Measurements from ENCODE around the gene GPR137C. TPM values are rescaled to one million over a fixed set of nuclear protein-coding genes. Genes with fewer than 3 reads are reported as not detected.

GPR137C gene
- total and polyA plus RNA-seq, 8 donors = 0.25 to 3.9 (median 0.45) TPM; not detected in 3

DNA sequence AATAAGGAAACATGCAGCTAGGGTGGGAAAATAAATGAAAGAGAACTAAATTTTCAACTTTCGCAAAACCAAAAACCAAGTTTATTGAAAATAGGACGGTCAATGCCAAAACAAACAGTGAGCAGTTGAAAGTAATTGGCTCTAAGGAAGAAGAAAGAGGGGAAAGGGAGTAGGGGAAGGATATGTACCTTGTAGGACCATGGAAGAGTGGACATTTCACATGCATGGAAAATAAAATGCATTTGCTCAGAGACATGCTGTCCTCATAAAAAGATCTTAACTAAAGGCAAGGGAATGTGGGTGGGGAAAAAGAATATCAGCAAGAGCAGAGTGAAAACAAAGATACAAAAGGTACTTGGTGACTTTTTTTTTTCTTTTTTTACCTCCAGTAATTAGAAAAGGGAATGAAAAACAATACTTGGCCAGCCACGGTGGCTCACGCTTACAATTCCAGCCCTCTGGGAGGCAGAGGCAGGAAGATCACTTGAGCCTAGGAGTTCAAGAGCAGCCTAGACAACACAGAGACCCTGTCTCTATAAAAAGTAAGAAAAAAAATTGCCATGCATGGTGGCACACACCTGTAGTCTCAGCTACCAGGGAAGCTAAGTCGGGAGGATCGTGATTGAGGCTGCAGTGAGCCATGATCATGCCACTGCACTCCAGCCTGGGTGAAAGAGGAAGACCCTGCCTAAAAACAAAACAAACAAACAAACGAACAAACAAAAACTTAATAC, 6.9 kb upstream of the GPR137C start:
- H3K27me3 ChIP-seq = no peaks in the 10 kb centered on the region
- 45 to 69% (median 51%) methylated on average over 7 of the region's 7 CpGs for WGBS, 5 donors
- peaks cover 0 to 12% (median 5%) of the 10 kb centered on the region in 4 donors for H3K36me3 ChIP-seq
- no peak overlapping the region for H3K4me3 ChIP-seq
- H3K4me1 ChIP-seq = peaks cover 0 to 31% (median 15%) of the 10 kb centered on the region in 4 donors
- TF ChIP-seq POLR2AphosphoS5 (IDR thresholded peaks at IDR 0.05) (no peak), EP300 (IDR thresholded peaks at IDR 0.05) (no peak), POLR2A (IDR thresholded peaks at IDR 0.05) (no peak)
- H3K9me3 ChIP-seq = no peaks in the 10 kb centered on the region
- no peak for DNase-seq
- intact Hi-C loops (cut with DNase I; ENCODE audit: low total_unique reads) = no loop called here
- H3K27ac ChIP-seq = peak overlapping the region in 1 of 5 donors; percentile 17

DNA sequence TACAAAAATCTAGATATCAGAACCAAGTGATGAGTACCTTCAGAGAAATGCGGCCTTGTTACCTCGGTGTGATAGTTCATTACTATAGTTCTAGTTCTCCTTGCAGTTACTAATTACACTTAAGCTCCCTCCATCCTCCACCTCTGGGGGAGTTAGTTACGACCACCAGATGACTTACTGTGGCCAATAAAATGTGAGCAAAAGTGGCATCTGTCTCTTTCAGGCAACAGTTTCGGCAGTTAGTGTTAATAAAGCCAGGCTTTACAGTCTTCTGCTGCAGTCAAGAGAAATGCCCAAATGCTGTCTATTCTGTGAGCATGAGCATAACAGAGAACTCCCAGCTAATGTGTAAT, 6.3 kb upstream of the GPR137C start:
- intact Hi-C loops (cut with DNase I; ENCODE audit: low total_unique reads) = no loop called here
- WGBS, 5 donors = 72 to 95% (median 76%) methylated on average over 4 of the region's 4 CpGs
- no peaks in the 10 kb centered on the region for H3K27me3 ChIP-seq

DNA sequence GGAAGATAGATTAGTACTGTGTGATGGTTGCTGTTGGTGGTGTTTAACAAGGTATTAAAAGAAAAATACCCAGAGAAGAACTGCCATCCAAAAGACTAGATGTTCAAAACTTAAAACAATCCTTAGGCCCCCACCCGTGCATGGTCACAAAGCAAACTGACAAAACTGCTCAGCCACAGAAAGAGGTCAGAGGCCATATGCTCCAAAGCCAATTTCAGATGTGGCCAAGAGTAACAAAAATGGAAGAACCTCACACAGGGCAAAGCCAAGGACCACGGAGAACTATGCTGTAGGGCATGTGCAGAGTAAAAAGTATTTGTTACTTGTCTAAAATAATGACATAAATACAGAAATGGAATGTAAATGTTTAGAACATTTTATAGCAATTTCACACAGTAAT, 5.6 kb upstream of the GPR137C start:
- peaks cover 0 to under 1% (median 0%) of the 10 kb centered on the region in 4 donors for H3K36me3 ChIP-seq
- no peak for DNase-seq
- no peak overlapping the region for H3K4me3 ChIP-seq
- no peaks in the 10 kb centered on the region for H3K9me3 ChIP-seq
- peaks cover 5 to 39% (median 27%) of the 10 kb centered on the region in 4 donors for H3K4me1 ChIP-seq
- 37 to 66% (median 53%) methylated on average over 2 of the region's 2 CpGs for WGBS, 5 donors
- no peak overlapping the region for H3K27ac ChIP-seq
- intact Hi-C loops (cut with DNase I; ENCODE audit: low total_unique reads) = no loop called here
- TF ChIP-seq POLR2A (IDR thresholded peaks at IDR 0.05) (no peak), POLR2AphosphoS5 (IDR thresholded peaks at IDR 0.05) (no peak)
- no peaks in the 10 kb centered on the region for H3K27me3 ChIP-seq

More for the DNA sequence above, 6.3 kb upstream of the GPR137C start:
- Histone ChIP-seq H3K4me1 (peaks cover 3 to 36% (median 21%) of the 10 kb centered on the region in 4 donors), H3K36me3 (peaks cover 0 to 7% (median under 1%) of the 10 kb centered on the region in 4 donors), H3K27ac (peak overlapping the region in 1 of 5 donors; percentile 17), H3K4me3 (no peak overlapping the region), H3K9me3 (no peaks in the 10 kb centered on the region)
- DNase-seq = no peak
- TF ChIP-seq EP300 (IDR thresholded peaks at IDR 0.05) (no peak), POLR2A (IDR thresholded peaks at IDR 0.05) (no peak), POLR2AphosphoS5 (IDR thresholded peaks at IDR 0.05) (no peak)
- TF ChIP-seq, protein P1, sequence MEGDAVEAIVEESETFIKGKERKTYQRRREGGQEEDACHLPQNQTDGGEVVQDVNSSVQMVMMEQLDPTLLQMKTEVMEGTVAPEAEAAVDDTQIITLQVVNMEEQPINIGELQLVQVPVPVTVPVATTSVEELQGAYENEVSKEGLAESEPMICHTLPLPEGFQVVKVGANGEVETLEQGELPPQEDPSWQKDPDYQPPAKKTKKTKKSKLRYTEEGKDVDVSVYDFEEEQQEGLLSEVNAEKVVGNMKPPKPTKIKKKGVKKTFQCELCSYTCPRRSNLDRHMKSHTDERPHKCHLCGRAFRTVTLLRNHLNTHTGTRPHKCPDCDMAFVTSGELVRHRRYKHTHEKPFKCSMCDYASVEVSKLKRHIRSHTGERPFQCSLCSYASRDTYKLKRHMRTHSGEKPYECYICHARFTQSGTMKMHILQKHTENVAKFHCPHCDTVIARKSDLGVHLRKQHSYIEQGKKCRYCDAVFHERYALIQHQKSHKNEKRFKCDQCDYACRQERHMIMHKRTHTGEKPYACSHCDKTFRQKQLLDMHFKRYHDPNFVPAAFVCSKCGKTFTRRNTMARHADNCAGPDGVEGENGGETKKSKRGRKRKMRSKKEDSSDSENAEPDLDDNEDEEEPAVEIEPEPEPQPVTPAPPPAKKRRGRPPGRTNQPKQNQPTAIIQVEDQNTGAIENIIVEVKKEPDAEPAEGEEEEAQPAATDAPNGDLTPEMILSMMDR (IDR thresholded peaks at IDR 0.05) = no peak

DNA sequence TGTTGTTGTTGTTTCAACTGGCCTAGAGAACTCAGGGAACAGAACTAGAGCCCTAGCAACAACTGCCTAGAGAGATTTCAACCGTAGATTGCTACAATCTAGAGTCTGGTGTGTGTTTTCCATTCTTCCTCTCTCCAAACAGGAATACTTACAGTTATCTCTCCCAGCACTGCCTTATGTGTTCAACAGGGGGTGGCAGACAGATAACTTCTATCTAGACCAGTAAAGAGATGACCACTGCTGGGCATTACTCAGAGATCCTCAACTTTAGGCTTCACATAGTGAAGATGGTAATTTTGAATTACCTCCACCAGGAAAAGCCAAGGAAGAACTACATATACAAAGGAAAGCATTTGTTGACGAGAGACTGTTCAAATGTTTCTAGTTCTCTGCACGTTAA, 5.1 kb upstream of the GPR137C start:
- H3K36me3 ChIP-seq = no peaks in the 10 kb centered on the region
- no peaks in the 10 kb centered on the region for H3K9me3 ChIP-seq
- TF ChIP-seq EP300 (IDR thresholded peaks at IDR 0.05) = no peak
- TF ChIP-seq, protein P1 (IDR thresholded peaks at IDR 0.05) = no peak
- no peak for TF ChIP-seq POLR2A (IDR thresholded peaks at IDR 0.05)
- no peak for TF ChIP-seq POLR2AphosphoS5 (IDR thresholded peaks at IDR 0.05)
- peaks cover 5 to 39% (median 27%) of the 10 kb centered on the region in 4 donors for H3K4me1 ChIP-seq
- 68 to 79% (median 74%) methylated on average over 3 of the region's 3 CpGs for WGBS, 5 donors
- H3K27me3 ChIP-seq = no peaks in the 10 kb centered on the region
- intact Hi-C loops (cut with DNase I; ENCODE audit: low total_unique reads) = no loop called here
- no peak overlapping the region for H3K27ac ChIP-seq
- no peak for DNase-seq
- no peak overlapping the region for H3K4me3 ChIP-seq

DNA sequence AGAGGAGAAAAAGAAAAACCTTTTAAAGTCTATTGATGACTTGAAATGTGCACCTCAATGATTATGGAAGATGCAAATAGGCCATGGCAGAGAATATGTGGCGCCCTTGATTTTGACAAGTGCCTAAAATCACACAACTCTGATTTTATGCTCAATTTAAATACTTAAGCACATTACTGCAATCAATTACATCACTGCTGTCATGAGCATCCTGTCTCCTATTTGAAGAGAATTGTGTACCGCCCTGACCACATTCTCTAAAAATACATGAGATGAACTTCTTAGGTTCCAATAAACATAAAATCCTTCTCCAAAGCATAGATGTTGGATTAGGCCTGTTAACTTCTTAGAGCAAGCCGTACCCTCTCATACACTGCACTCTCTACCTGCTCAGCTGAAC, 2.0 kb upstream of the GPR137C start:
- no peak overlapping the region for H3K27ac ChIP-seq
- H3K27me3 ChIP-seq = no peaks in the 10 kb centered on the region
- WGBS, 5 donors = 88 to 93% (median 92%) methylated on average over 3 of the region's 3 CpGs
- intact Hi-C loops (cut with DNase I; ENCODE audit: low total_unique reads) = no loop called here
- DNase-seq = no peak
- no peak for TF ChIP-seq POLR2AphosphoS5 (IDR thresholded peaks at IDR 0.05)
- no peak for TF ChIP-seq POLR2A (IDR thresholded peaks at IDR 0.05)
- no peak for TF ChIP-seq EP300 (IDR thresholded peaks at IDR 0.05)
- TF ChIP-seq, protein P1 (IDR thresholded peaks at IDR 0.05) = no peak
- H3K9me3 ChIP-seq = no peaks in the 10 kb centered on the region
- H3K4me3 ChIP-seq = peak overlapping the region in 2 of 4 donors; percentile 89 to 92
- H3K36me3 ChIP-seq = no peaks in the 10 kb centered on the region
- peaks cover 5 to 48% (median 37%) of the 10 kb centered on the region in 4 donors for H3K4me1 ChIP-seq
